ENCODE measurements around the gene WWOX. TPM values are rescaled to one million over a fixed set of nuclear protein-coding genes. Genes with fewer than 3 reads are reported as not detected.

The WWOX gene
- total RNA-seq, 6 donors from 2014 or later, result 18.7 to 167 (median 31.0) TPM

DNA sequence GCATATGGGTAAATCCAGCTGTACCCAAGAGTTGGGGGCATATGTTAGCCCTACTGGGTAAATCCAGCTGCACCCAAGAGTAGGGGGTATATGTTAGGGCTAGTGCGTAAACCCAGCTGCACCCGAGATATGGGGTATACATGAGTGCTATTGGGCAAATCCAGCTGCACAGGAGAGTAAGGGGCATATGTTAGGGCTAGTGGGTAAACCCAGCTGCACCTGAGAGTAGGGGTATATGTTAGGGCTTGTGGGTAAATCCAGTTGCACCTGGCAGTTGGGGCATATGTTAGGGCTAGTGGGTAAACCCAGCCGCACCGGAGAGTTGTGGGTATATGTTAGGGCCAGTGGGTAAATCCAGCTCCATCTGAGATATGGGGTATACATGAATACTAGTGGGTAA lies 80.9 kb downstream of the WWOX start:
- TF ChIP-seq POLR2A (IDR thresholded peaks at IDR 0.05) (no peak), POLR2AphosphoS5 (IDR thresholded peaks at IDR 0.05) (no peak), EP300 (IDR thresholded peaks at IDR 0.05) (no peak)
- TF ChIP-seq, protein P1, sequence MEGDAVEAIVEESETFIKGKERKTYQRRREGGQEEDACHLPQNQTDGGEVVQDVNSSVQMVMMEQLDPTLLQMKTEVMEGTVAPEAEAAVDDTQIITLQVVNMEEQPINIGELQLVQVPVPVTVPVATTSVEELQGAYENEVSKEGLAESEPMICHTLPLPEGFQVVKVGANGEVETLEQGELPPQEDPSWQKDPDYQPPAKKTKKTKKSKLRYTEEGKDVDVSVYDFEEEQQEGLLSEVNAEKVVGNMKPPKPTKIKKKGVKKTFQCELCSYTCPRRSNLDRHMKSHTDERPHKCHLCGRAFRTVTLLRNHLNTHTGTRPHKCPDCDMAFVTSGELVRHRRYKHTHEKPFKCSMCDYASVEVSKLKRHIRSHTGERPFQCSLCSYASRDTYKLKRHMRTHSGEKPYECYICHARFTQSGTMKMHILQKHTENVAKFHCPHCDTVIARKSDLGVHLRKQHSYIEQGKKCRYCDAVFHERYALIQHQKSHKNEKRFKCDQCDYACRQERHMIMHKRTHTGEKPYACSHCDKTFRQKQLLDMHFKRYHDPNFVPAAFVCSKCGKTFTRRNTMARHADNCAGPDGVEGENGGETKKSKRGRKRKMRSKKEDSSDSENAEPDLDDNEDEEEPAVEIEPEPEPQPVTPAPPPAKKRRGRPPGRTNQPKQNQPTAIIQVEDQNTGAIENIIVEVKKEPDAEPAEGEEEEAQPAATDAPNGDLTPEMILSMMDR (IDR thresholded peaks at IDR 0.05), result no peak
- H3K9me3 ChIP-seq, result no peaks in the 10 kb centered on the region
- WGBS, 2 donors, result 77 to 82% methylated on average over 4 of the region's 4 CpGs
- H3K4me1 ChIP-seq, result peaks cover 0 to 11% (median 8%) of the 10 kb centered on the region in 4 donors
- DNase-seq (no peak), ATAC-seq (ENCODE audit: low FRiP score in 2 of 2) (no peak)
- no peak overlapping the region for H3K4me3 ChIP-seq
- no peaks in the 10 kb centered on the region for H3K36me3 ChIP-seq
- H3K27me3 ChIP-seq, result no peaks in the 10 kb centered on the region
- no peak overlapping the region for H3K27ac ChIP-seq

DNA sequence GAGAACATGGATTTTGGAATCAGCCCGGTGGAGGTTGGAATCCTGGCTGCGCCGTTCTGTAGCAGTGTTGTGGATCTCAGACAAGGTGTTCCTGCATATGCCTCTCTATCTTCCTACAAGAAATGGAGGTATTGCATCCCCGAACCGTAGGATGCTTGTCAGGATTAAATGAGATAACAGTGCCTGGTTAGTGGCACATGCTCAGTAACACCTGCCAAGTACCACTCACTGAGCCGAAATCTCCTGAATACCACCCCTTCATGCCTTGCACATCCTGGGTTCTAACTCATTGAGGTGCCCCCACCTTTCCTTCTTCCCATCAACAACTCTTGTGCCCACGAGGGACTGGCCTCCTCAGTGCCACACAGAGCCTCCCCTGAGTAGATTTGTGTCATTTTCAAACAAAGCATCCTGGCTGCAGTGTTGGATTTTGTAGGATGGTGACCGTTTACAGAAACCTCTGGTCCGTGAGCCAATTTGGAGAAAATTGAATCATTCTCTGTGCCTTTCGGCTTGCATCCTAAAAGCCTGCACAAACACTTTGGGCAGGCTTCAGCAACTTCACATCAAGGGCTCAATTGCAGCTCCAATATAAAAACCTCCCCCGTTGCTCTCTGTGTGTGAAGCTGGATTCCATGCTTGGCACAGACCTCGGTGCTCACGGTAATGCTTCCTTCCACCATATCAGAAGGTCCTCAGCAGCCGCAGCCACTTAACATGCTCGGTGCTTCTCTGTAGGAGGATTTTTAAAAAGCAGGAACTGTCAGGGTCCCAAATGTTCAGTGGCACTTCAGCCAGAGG lies 84.2 kb downstream of the WWOX start:
- Histone ChIP-seq H3K4me1 (peaks cover 0 to 10% (median 7%) of the 10 kb centered on the region in 4 donors), H3K4me3 (peak overlapping the region in 2 of 4 donors; percentile 20 to 23), H3K27me3 (no peaks in the 10 kb centered on the region), H3K27ac (no peak overlapping the region), H3K9me3 (no peaks in the 10 kb centered on the region), H3K36me3 (no peaks in the 10 kb centered on the region)
- TF ChIP-seq, protein P1 (IDR thresholded peaks at IDR 0.05), result no peak
- TF ChIP-seq EP300 (IDR thresholded peaks at IDR 0.05), result no peak
- TF ChIP-seq POLR2AphosphoS5 (IDR thresholded peaks at IDR 0.05), result no peak
- no peak for TF ChIP-seq POLR2A (IDR thresholded peaks at IDR 0.05)
- ATAC-seq (ENCODE audit: low FRiP score in 2 of 2), result no peak
- no peak for DNase-seq
- 73 to 74% methylated on average over 15 of the region's 15 CpGs for WGBS, 2 donors

DNA sequence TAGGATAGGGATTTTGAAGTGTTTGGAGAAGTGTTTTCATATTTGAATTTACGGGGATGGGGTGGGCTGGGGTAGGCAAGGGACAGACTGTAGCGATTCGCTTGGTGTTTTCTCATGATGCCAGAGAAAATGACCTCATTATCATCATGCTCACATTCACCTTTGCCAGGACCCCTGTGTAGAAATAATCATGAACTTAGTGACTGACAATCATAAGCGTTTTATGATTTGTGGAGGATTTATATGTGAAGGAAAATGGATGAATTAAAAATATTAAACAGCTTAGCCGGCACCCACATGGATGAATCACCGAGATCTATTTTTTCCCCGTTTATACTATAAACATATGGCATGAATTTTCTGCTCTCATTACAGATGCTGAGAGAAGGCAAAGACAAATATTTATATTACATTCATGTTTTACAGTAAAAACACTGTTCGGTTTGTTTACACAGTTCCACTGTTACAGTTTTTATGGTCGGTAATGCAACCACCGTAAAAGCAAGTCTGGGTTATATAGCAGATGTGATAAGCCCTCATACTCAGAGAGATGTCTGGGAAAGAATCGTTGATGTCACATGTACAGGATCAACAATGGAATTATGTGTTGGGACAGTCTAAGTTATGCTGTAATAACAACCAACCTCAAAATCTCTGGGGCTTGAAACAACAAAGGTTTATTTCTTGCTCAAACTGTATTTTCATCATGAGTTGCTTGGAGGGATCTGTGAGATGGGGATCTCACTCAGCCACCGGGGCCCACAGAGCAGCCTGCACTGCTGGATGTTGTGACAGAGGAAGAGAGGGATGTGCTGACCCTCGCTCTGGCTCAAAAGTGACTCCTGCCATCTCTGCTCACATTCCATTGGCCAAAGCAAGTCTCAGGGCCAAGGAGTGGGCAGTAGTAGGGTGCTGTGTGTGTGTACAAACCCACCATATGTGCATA lies 85.1 kb downstream of the WWOX start:
- ATAC-seq (ENCODE audit: low FRiP score in 2 of 2), result no peak
- Histone ChIP-seq H3K27me3 (no peaks in the 10 kb centered on the region), H3K4me3 (peak overlapping the region in 2 of 4 donors; percentile 20 to 23), H3K27ac (no peak overlapping the region), H3K36me3 (no peaks in the 10 kb centered on the region), H3K4me1 (peaks cover 0 to 10% (median 7%) of the 10 kb centered on the region in 4 donors), H3K9me3 (no peaks in the 10 kb centered on the region)
- no peak for DNase-seq
- TF ChIP-seq POLR2A (IDR thresholded peaks at IDR 0.05) (no peak), EP300 (IDR thresholded peaks at IDR 0.05) (no peak), POLR2AphosphoS5 (IDR thresholded peaks at IDR 0.05) (no peak)
- TF ChIP-seq, protein P1 (IDR thresholded peaks at IDR 0.05), result no peak
- 51 to 59% methylated on average over 13 of the region's 13 CpGs for WGBS, 2 donors

- H3K27ac ChIP-seq, result no peak overlapping the region
- ATAC-seq (ENCODE audit: low FRiP score in 2 of 2) (no peak), DNase-seq (no peak)
- 88 to 94% methylated on average over 5 to 7 of the region's 7 CpGs for WGBS, 2 donors
- no peak overlapping the region for H3K4me3 ChIP-seq
- H3K9me3 ChIP-seq, result no peaks in the 10 kb centered on the region
- TF ChIP-seq POLR2AphosphoS5 (IDR thresholded peaks at IDR 0.05), result no peak
- TF ChIP-seq, protein P1 (IDR thresholded peaks at IDR 0.05), result no peak
- no peak for TF ChIP-seq POLR2A (IDR thresholded peaks at IDR 0.05)
- no peak for TF ChIP-seq EP300 (IDR thresholded peaks at IDR 0.05)
- no peaks in the 10 kb centered on the region for H3K27me3 ChIP-seq
- no peaks in the 10 kb centered on the region for H3K36me3 ChIP-seq
- peaks cover 0 to 7% (median 3%) of the 10 kb centered on the region in 4 donors for H3K4me1 ChIP-seq
Observed at GRCh38 chr16:78189121-78189520, 89.7 kb downstream of the WWOX start.
